ENCODE results near the gene PXMP2.
"Not testable (repeated sequence)": the region's sequence is repeated elsewhere in the genome, so short reads cannot be mapped to it uniquely, and the experiment has no call there.

- TF ChIP-seq CTCF (IDR thresholded peaks at IDR 0.05); POLR2AphosphoS5 (IDR thresholded peaks at IDR 0.05); EP300 (IDR thresholded peaks at IDR 0.05; ENCODE audit: low read depth); POLR2A (IDR thresholded peaks at IDR 0.05): not testable (repeated sequence)
Measured at GRCh38 chr12:132692030-132692429, 4.6 kb downstream of the PXMP2 start.
